GM12874 (cell line): ENCODE data around the gene ASAP3.

Source experiments
- CTCF ChIP-seq: IDR thresholded peaks from 2 replicates; pipeline ENCODE4 v1.5.1; 2011; ENCODE audit warnings: low read depth, mild to moderate bottlenecking, control low read depth, low read length, moderate library complexity; ENCODE audit not compliant: insufficient read depth

Gene ASAP3

DNA sequence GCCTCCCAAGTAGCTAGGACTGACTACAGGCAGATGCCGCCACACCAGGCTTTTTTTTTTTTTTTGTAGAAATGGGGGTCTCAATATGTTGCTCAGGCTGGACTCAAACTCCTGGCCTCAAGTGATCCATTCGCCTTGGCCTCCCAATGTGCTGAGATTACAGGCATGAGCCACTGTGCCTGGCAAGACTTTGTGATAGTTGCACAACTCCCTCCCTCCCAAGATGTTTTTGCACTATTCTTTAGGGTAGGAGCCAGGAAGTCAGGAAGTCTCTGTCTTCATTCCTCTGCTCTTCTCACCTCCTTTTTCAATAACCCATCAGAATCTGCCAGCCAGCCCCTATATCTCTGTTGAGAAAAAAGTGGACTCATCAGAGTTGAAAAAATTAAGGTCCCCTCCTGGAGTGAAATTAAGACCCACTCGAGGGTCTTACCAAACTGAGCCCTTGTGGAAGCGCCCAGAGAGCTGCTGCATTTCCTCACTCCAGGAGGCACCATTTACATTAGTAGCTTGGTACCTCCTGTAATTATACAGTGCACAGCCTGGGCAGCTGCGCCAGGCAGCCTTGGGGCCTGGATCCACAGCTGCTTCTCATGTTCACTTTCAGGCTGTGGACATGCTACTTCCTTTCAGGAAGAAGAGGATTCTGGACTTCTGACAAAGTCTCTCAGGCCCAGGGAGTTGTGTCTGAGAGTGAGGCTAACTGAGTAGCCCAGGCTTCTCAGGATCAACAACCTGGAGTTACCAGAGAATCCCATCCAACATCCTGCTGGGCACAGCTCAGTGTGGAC is 83.5 kb downstream of the ASAP3 start:
- TF ChIP-seq CTCF: no peak

- TF ChIP-seq CTCF: no peak
Observed at GRCh38 chr1:23399229-23399628, 84.8 kb downstream of the ASAP3 start.

DNA sequence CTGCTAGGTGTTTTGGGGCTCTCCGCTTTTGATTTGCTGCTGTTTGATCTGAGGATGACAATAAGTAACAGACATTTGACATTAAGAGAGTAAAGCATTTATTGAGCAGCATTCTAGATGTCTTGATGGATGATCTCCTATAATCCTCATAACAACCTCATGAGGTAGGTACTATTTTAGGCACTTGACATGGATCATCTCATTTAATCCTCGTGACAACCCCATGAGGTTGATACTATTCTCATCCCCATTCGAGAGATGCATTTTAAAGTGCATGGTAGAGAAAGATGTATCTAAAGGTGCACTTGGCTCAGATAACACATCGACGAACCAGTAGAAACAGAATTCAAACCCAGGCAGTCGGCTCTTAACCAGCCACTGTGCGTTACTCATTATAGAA is 86.1 kb downstream of the ASAP3 start:
- no peak for TF ChIP-seq CTCF

DNA sequence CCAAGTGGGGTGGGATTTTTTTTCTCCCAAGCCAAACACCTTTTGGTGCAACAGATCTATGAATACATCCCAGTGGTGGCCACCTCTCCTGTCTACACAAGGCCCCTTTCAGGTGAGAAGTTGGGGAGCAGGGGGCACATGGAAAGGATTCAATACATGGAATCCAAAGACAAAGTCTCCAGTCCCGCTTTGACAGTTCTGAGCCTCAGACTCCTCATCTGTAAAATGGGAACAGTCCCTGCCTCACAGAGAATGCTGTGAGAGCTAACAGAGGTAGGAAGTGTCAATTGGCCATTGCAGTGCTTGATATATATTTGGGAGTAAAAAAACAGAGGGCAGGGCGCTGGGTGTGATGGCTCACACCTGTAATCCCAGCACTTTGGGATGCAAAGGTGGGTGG is 87.6 kb downstream of the ASAP3 start:
- no peak for TF ChIP-seq CTCF

- no peak for TF ChIP-seq CTCF
Observed at GRCh38 chr1:23395849-23396248, 88.1 kb downstream of the ASAP3 start.

DNA sequence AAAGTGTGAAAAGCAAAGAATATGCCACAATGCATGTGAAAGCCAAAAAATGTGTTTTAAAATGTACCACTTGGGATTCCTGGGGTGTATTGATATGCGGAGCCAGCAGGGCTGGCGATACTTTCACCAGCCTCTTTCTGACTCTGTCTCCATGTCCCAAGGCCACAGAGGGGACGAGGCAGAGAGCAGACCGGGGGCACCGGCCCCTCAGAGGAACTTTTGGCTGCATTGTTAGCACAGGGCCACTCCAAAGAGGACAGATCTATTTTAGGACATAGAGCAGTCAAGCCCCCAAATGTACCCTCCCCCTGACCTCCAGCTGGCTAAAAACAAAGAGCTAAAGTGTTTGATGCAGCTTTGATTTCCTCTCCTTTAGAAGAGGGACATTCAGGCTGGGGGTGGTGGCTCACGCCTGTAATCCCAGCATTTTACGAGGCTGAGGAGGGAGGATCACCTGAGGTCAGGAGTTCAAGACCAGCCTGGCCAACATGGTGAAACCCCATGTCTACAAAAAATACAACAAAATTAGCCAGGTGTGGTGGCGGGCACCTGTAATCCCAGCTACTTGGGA is 88.7 kb downstream of the ASAP3 start:
- TF ChIP-seq CTCF: no peak

GRCh38 chr1:23394684-23395083 is 89.3 kb downstream of the ASAP3 start:
- TF ChIP-seq CTCF: no peak
